ENCODE results near the gene D2HGDH. TPM values are rescaled to one million over a fixed set of nuclear protein-coding genes. Genes with fewer than 3 reads are reported as not detected.
A peak's percentile ranks its signal among the peaks of the same experiment; 100 is the strongest.

D2HGDH gene
- total and polyA plus RNA-seq, 2 of the 13 experiments (the other 11 are each of a cell fraction or from before 2014, with no cell fraction given) = 19.2 to 20.3 TPM

DNA sequence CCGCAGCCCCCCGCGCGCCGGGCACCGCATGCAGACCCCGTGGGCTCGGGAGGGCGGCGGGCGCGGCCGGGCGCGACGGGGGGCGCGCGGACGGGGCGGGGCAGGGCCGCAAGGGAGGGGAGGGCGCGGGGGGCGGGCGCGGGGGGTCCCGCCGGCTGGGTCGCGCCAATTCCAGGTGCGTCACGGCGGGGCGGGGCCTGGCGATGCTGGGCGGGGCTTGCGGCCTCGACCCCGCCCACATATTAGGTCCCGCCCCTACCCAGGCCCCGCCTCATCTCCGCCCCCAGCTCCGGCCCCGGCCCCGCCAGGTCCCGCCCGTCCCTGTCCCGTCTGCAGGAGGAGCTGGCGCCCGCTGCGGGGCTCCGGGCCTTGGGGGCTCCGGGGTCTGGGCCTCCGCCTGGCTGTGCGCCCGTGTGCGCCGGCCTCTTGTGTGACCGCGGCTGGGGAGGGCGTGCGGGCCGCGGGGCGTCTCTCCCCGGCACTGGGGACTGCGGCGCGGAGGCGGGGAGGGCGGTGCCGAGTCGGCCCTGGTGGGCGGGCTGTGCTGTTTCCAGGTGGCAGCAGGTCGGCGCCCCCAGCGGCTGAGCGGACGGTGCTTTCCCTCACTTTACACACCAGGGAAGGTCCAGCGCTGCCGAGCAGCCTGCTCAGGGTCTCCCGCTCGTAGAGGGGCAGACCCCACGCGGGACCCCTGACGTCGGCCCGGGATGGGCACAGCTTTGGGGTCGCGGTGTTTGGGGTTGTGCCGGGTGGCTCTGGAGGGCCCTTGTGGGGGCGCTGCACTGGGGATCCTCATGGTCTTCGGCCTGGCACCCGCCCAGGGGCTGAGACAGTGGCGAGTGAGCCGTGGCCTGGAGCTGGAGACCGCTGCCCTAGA, 32.0 kb upstream of the D2HGDH start (continued):
- TF ChIP-seq, protein P1, sequence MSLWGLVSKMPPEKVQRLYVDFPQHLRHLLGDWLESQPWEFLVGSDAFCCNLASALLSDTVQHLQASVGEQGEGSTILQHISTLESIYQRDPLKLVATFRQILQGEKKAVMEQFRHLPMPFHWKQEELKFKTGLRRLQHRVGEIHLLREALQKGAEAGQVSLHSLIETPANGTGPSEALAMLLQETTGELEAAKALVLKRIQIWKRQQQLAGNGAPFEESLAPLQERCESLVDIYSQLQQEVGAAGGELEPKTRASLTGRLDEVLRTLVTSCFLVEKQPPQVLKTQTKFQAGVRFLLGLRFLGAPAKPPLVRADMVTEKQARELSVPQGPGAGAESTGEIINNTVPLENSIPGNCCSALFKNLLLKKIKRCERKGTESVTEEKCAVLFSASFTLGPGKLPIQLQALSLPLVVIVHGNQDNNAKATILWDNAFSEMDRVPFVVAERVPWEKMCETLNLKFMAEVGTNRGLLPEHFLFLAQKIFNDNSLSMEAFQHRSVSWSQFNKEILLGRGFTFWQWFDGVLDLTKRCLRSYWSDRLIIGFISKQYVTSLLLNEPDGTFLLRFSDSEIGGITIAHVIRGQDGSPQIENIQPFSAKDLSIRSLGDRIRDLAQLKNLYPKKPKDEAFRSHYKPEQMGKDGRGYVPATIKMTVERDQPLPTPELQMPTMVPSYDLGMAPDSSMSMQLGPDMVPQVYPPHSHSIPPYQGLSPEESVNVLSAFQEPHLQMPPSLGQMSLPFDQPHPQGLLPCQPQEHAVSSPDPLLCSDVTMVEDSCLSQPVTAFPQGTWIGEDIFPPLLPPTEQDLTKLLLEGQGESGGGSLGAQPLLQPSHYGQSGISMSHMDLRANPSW (CRISPR knock-in tag; IDR thresholded peaks at IDR 0.05; ENCODE audit: borderline replicate concordance) = no peak
- TF ChIP-seq DRAP1 (CRISPR knock-in tag; IDR thresholded peaks at IDR 0.05) (peak; percentile 29), FOXA1 (IDR thresholded peaks at IDR 0.05) (no peak), FOXA1 (CRISPR knock-in tag; IDR thresholded peaks at IDR 0.05) (no peak), ZBTB20 (CRISPR knock-in tag; IDR thresholded peaks at IDR 0.05; ENCODE audit: borderline replicate concordance, low read depth) (0 out of 2 replicates have a peak, but pooled peaks have one; percentile 36), ZMYM2 (CRISPR knock-in tag; IDR thresholded peaks at IDR 0.05) (0 out of 2 replicates have a peak, but pooled peaks have one; percentile 24), ZBTB7B (CRISPR knock-in tag; IDR thresholded peaks at IDR 0.05) (peak; percentile 82), ZHX2 (IDR thresholded peaks at IDR 0.05; ENCODE audit: low read depth) (no peak), ZHX2 (CRISPR knock-in tag; IDR thresholded peaks at IDR 0.05; ENCODE audit: borderline replicate concordance) (no peak), XRCC5 (optimal IDR thresholded peaks at IDR 0.05; ENCODE audit: low read length) (peak; percentile 91), JUNB (CRISPR knock-in tag; IDR thresholded peaks at IDR 0.05; ENCODE audit: borderline replicate concordance) (no peak), FOSL1 (CRISPR knock-in tag; IDR thresholded peaks at IDR 0.05; ENCODE audit: borderline replicate concordance) (no peak), ARHGAP35 (CRISPR knock-in tag; IDR thresholded peaks at IDR 0.05; ENCODE audit: borderline replicate concordance) (no peak), ZNF687 (CRISPR knock-in tag; IDR thresholded peaks at IDR 0.05) (peak; percentile 82), GATAD2A (CRISPR knock-in tag; IDR thresholded peaks at IDR 0.05) (peak; percentile 30; the same call in 1 of the 2 replicates), ZBTB1 (CRISPR knock-in tag; IDR thresholded peaks at IDR 0.05; ENCODE audit: borderline replicate concordance) (no peak)

Measured in HepG2 (cell line).